ENCODE measurements around the gene GPR18.
"Not testable (repeated sequence)": the region's sequence is repeated elsewhere in the genome, so short reads cannot be mapped to it uniquely, and the experiment has no call there.

GPR18 gene

GRCh38 chr13:99266827-99267226 lies 8.6 kb upstream of the GPR18 start:
- no peak for DNase-seq (ENCODE audit: low read depth in 2 of 2)

GRCh38 chr13:99265821-99266426 lies 7.7 kb upstream of the GPR18 start:
- no peak for DNase-seq (ENCODE audit: low read depth in 2 of 2)

- peak in 1 of 2 donors; percentile 24 for DNase-seq (ENCODE audit: low read depth in 2 of 2)
Observed at GRCh38 chr13:99265162-99265800, 7.1 kb upstream of the GPR18 start.

GRCh38 chr13:99264051-99264450 lies 5.9 kb upstream of the GPR18 start:
- DNase-seq (ENCODE audit: low read depth in 2 of 2), result no peak

GRCh38 chr13:99263126-99263785 lies 5.1 kb upstream of the GPR18 start:
- DNase-seq (ENCODE audit: low read depth in 2 of 2), result no peak

- no peak for DNase-seq (ENCODE audit: low read depth in 2 of 2)
Observed at GRCh38 chr13:99261059-99261458, 2.9 kb upstream of the GPR18 start.

GRCh38 chr13:99260216-99260615 lies 2.0 kb upstream of the GPR18 start:
- no peak for DNase-seq (ENCODE audit: low read depth in 2 of 2)

GRCh38 chr13:99258946-99259345 lies 767 bp upstream of the GPR18 start:
- no peak for DNase-seq (ENCODE audit: low read depth in 2 of 2)

- no peak for DNase-seq (ENCODE audit: low read depth in 2 of 2)
Observed at GRCh38 chr13:99257291-99257690, 888 bp downstream of the GPR18 start.

- DNase-seq (ENCODE audit: low read depth in 2 of 2), result no peak
Observed at GRCh38 chr13:99256709-99257108, 1.5 kb downstream of the GPR18 start.

GRCh38 chr13:99256283-99256682 lies 1.9 kb downstream of the GPR18 start:
- no peak for DNase-seq (ENCODE audit: low read depth in 2 of 2)

- DNase-seq (ENCODE audit: low read depth in 2 of 2), result no peak
Observed at GRCh38 chr13:99255271-99255670, 2.9 kb downstream of the GPR18 start.

- no peak for DNase-seq (ENCODE audit: low read depth in 2 of 2)
Observed at GRCh38 chr13:99254830-99255229, 3.3 kb downstream of the GPR18 start.

- DNase-seq (ENCODE audit: low read depth in 2 of 2), result no peak
Observed at GRCh38 chr13:99251921-99252320, 6.3 kb downstream of the GPR18 start.

GRCh38 chr13:99250982-99251825 lies 7.0 kb downstream of the GPR18 start:
- DNase-seq (ENCODE audit: low read depth in 2 of 2), result no peak

- DNase-seq (ENCODE audit: low read depth in 2 of 2), result not testable (repeated sequence)
Observed at GRCh38 chr13:99249606-99250005, 8.6 kb downstream of the GPR18 start.

GRCh38 chr13:99249178-99249577 lies 9.0 kb downstream of the GPR18 start:
- not testable (repeated sequence) for DNase-seq (ENCODE audit: low read depth in 2 of 2)

GRCh38 chr13:99246100-99246499 lies 12.1 kb downstream of the GPR18 start:
- no peak for DNase-seq (ENCODE audit: low read depth in 2 of 2)

GRCh38 chr13:99237981-99238662 lies 20.1 kb downstream of the GPR18 start:
- DNase-seq (ENCODE audit: low read depth in 2 of 2), result no peak

- DNase-seq (ENCODE audit: low read depth in 2 of 2), result no peak
Observed at GRCh38 chr13:99231721-99232120, 26.5 kb downstream of the GPR18 start.

- no peak for DNase-seq (ENCODE audit: low read depth in 2 of 2)
Observed at GRCh38 chr13:99230991-99231390, 27.2 kb downstream of the GPR18 start.

GRCh38 chr13:99230588-99230987 lies 27.6 kb downstream of the GPR18 start:
- DNase-seq (ENCODE audit: low read depth in 2 of 2), result not testable (repeated sequence)

Measured in stimulated activated CD4-positive, alpha-beta T cell treated with anti-CD3 and anti-CD28 coated beads, Interleukin-1b, Interleukin-23, amount 100 ng/mL, for 4 hours (primary cell).